MCF 10A (cell line): ENCODE results near the gene FAM120AOS. TPM values are rescaled to one million over a fixed set of nuclear protein-coding genes. Genes with fewer than 3 reads are reported as not detected.

ENCODE experiments used
- BruUV-seq: library from RNA; stranded (reverse); fragments of 400-500 nt; replicated peaks from 2 replicates; lab custom pipeline; 2021; lab: Mats Ljungman, UMichigan
- CTCF ChIA-PET: fragments of 300-600 bp; sonication (Branson Sonifier 250); formaldehyde crosslinking; extraction: SDS; loops from one replicate; lab custom pipeline; 2021; ENCODE audit warnings: antibody characterized with exemption, inconsistent platforms; lab: Yijun Ruan, JAX
- POLR2A ChIA-PET: fragments of 300-600, 350-650 bp; sonication (Branson Sonifier 250); formaldehyde crosslinking; extraction: SDS; loops from one replicate; lab custom pipeline; 2020; ENCODE audit warnings: antibody characterized with exemption, inconsistent platforms; lab: Yijun Ruan, JAX
- DNase-seq: peaks from one replicate; pipeline ENCODE4 v3.0.0-alpha.2; 2018; ENCODE audit not compliant: unreplicated experiment
- H3K27ac Mint-ChIP-seq: one replicate; pipeline ENCODE4 v1.8.0; 2022; ENCODE audit warnings: mild to moderate bottlenecking, low read depth, mixed read lengths; ENCODE audit not compliant: unreplicated experiment
- H3K27me3 Mint-ChIP-seq: one replicate; pipeline ENCODE4 v1.8.0; 2022; ENCODE audit warnings: mixed read lengths; ENCODE audit not compliant: insufficient read depth, unreplicated experiment
- H3K36me3 Mint-ChIP-seq: one replicate; pipeline ENCODE4 v1.8.0; 2022; ENCODE audit warnings: mild to moderate bottlenecking, moderate library complexity, mixed read lengths; ENCODE audit not compliant: insufficient read depth, unreplicated experiment
- H3K4me1 Mint-ChIP-seq: one replicate; pipeline ENCODE4 v1.8.0; 2022; ENCODE audit warnings: mixed read lengths; ENCODE audit not compliant: insufficient read depth, unreplicated experiment
- H3K4me3 Mint-ChIP-seq: one replicate; pipeline ENCODE4 v1.8.0; 2022; ENCODE audit warnings: mild to moderate bottlenecking, moderate library complexity, mixed read lengths; ENCODE audit not compliant: unreplicated experiment
- H3K9me3 Mint-ChIP-seq: one replicate; pipeline ENCODE4 v1.8.0; 2022; ENCODE audit warnings: mixed read lengths; ENCODE audit not compliant: unreplicated experiment
- intact Hi-C: fragments of 100-400 bp; cut with micrococcal nuclease; formaldehyde crosslinking; loops from 2 replicates; pipeline ENCODE4 v1.14.1; 2022
- total RNA-seq: library from RNA; stranded (reverse); gene quantifications from 2 replicates; pipeline ENCODE4 v1.2.3, GENCODE V29; 2022
- TF ChIP-seq, protein P1 (sequence below): fragments of 200-600 bp; IDR thresholded peaks from one replicate; pipeline ENCODE4 v1.8.0; 2022; ENCODE audit warnings: antibody characterized with exemption, mild to moderate bottlenecking; ENCODE audit not compliant: unreplicated experiment

The FAM120AOS gene
- total RNA-seq, 1 experiment from 2014 or later = 50.1 TPM

DNA sequence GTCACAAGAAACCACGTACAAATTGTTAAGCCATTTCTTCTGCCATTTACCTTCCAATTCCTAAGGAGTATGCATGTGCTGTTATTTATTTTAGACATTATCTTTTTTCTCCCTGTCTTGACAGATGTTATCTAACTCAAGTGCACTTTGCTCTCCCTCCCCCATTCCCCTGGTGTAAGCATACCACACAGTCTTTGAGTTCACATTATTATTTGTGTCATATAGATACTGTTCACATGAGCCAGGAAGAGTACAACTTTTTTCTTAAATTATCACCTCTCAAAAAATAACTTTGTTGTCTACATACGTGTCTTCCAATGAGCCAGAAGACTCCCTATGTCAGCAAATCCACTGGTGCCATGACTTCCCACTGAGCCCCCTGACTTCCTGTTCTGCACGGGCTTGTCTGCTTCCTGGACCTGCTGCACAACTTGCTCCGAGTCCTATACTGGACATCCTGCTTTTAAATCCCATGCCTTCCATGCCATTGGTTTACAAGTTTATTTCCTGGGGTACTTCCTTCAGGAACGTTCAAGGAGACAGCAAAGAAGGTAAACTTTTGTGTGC is 21.8 kb downstream of the FAM120AOS start:
- intact Hi-C loops = no loop called here
- Mint-ChIP-seq H3K4me3 (no peak overlapping the region), H3K36me3 (no peaks in the 10 kb centered on the region), H3K27me3 (no peaks in the 10 kb centered on the region), H3K27ac (no peak overlapping the region), H3K9me3 (peaks cover 6% of the 10 kb centered on the region), H3K4me1 (no peaks in the 10 kb centered on the region)
- TF ChIP-seq, protein P1, sequence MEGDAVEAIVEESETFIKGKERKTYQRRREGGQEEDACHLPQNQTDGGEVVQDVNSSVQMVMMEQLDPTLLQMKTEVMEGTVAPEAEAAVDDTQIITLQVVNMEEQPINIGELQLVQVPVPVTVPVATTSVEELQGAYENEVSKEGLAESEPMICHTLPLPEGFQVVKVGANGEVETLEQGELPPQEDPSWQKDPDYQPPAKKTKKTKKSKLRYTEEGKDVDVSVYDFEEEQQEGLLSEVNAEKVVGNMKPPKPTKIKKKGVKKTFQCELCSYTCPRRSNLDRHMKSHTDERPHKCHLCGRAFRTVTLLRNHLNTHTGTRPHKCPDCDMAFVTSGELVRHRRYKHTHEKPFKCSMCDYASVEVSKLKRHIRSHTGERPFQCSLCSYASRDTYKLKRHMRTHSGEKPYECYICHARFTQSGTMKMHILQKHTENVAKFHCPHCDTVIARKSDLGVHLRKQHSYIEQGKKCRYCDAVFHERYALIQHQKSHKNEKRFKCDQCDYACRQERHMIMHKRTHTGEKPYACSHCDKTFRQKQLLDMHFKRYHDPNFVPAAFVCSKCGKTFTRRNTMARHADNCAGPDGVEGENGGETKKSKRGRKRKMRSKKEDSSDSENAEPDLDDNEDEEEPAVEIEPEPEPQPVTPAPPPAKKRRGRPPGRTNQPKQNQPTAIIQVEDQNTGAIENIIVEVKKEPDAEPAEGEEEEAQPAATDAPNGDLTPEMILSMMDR = no peak
- BruUV-seq = no TSS peak
- ChIA-PET POLR2A (no interaction called here), CTCF (interaction anchor here (0.6 kb wide), 1 partner anchor 304 kb away, joined by 3 read pairs; no protein-coding TSS in a partner anchor)
- DNase-seq = no peak

DNA sequence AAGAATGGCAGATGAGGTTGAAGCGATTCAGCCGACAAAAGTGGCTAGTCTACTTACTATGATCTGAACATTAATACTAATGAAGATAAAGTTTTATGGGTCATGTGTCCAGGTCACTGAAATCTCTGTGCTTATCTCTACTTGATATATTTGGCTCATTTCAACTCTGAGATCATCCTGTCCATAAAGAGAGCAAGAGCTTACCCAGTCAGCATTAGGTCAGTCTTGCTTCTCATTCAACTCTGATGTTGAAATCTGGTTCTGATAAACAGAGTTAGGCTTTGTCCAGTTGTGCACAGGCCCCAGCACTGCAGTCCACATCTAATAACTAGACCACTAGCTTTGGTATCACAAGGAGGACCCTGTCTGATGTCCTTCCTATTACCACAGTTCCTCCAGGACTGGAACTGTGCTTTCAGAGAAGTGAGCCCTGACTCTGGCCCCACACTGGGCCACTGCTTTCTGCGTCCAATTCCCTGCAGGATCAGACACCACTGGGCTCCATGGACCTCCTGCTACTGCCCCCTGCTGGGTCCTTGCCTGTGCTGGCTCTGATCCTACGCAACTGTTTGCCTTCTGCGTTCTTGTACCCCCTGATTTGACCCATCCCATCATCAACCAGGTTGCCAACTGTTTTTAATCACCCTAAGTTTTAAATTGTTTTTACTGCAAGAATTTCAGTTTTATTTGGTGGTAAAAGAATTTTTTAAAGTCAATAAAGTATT is 25.6 kb downstream of the FAM120AOS start:
- H3K4me1 Mint-ChIP-seq = no peaks in the 10 kb centered on the region
- POLR2A ChIA-PET = no interaction called here
- peak; percentile 5 for DNase-seq
- no peaks in the 10 kb centered on the region for H3K27me3 Mint-ChIP-seq
- no peaks in the 10 kb centered on the region for H3K36me3 Mint-ChIP-seq
- BruUV-seq = no TSS peak
- CTCF ChIA-PET = no interaction called here
- H3K27ac Mint-ChIP-seq = no peak overlapping the region
- intact Hi-C loops = no loop called here
- TF ChIP-seq, protein P1 = peak; percentile 7
- peaks cover 4% of the 10 kb centered on the region for H3K9me3 Mint-ChIP-seq
- H3K4me3 Mint-ChIP-seq = no peak overlapping the region

DNA sequence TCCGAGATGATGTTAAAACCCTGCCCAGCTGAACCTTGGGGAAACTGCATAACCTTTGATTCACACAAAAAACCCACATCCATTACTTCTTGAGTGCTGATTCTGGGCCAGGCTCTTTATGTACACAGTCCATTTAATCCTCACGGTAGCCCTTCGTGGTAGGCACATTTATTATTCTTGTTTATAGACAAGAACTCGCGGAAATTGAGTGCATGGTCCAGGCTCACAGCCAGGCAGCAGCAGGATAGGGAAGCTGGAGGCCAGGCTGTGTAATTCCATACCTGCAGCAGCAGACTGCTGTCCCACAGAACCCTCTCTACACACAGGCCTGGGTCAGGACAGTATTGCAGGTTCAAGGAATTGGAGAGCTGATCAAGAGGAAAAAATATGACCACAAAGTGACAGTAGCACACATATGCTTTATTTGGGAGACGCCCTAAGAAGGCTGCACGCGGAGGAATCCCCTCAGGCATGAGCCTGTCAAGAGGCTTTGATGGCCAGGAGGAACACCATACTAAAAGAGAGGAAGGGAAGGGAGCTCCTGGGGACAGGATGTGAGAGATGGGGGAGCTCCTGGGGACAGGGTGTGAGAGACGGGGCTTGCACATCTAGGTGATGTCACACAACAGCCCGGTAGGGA is 30.3 kb downstream of the FAM120AOS start:
- Mint-ChIP-seq H3K27me3 (no peaks in the 10 kb centered on the region), H3K9me3 (peaks cover 12% of the 10 kb centered on the region), H3K4me3 (no peak overlapping the region), H3K27ac (no peak overlapping the region), H3K36me3 (no peaks in the 10 kb centered on the region), H3K4me1 (no peaks in the 10 kb centered on the region)
- intact Hi-C loops = no loop called here
- TF ChIP-seq, protein P1 = no peak
- no TSS peak for BruUV-seq
- ChIA-PET POLR2A (interaction anchor here (0.7 kb wide), 1 partner anchor 10 kb away, joined by 3 read pairs; no protein-coding TSS in a partner anchor), CTCF (interaction anchor here (0.6 kb wide), 1 partner anchor 783 kb away, joined by 3 read pairs; no protein-coding TSS in a partner anchor)
- no peak for DNase-seq

DNA sequence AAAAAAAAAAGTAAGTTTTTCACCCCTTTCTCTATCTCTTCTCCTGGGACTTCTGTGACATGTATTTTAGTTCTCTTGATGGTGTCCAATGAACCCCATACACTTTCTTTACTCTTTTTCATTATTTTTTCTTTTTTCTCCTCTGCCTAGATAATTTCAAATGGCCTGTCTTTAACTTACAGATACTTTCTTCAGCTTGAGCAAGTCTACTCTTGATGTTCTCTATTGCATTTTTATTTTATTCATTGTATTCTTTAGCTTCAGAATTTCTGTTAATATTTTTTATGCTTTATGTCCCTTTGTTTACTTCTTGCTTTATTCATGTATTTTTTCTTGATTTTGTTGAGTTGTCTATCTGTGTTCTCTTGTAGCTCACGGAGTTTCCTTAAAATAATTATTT is 34.4 kb downstream of the FAM120AOS start:
- Mint-ChIP-seq H3K36me3 (no peaks in the 10 kb centered on the region), H3K9me3 (peaks cover 8% of the 10 kb centered on the region), H3K27me3 (peaks cover 19% of the 10 kb centered on the region), H3K4me3 (no peak overlapping the region), H3K27ac (no peak overlapping the region), H3K4me1 (no peaks in the 10 kb centered on the region)
- TF ChIP-seq, protein P1 = no peak
- BruUV-seq = no TSS peak
- CTCF ChIA-PET = no interaction called here
- intact Hi-C loops = no loop called here
- POLR2A ChIA-PET = interaction anchor here (0.7 kb wide), 1 partner anchor 33 kb away, joined by 3 read pairs; no protein-coding TSS in a partner anchor
- no peak for DNase-seq
